A549 treated with Mapracorat at 1 μM for 4 hours (cell line): Measurements from ENCODE around the gene ENPEP. TPM values are rescaled to one million over a fixed set of nuclear protein-coding genes. Genes with fewer than 3 reads are reported as not detected.

Experiments used
- total RNA-seq: library from RNA; stranded (reverse); fragments of 200-300 nt; extraction: Qiagen RNA extraction; gene quantifications from 5 replicates; pipeline ENCODE4 v1.2.3, GENCODE V29; 2022

The ENPEP gene, protein sequence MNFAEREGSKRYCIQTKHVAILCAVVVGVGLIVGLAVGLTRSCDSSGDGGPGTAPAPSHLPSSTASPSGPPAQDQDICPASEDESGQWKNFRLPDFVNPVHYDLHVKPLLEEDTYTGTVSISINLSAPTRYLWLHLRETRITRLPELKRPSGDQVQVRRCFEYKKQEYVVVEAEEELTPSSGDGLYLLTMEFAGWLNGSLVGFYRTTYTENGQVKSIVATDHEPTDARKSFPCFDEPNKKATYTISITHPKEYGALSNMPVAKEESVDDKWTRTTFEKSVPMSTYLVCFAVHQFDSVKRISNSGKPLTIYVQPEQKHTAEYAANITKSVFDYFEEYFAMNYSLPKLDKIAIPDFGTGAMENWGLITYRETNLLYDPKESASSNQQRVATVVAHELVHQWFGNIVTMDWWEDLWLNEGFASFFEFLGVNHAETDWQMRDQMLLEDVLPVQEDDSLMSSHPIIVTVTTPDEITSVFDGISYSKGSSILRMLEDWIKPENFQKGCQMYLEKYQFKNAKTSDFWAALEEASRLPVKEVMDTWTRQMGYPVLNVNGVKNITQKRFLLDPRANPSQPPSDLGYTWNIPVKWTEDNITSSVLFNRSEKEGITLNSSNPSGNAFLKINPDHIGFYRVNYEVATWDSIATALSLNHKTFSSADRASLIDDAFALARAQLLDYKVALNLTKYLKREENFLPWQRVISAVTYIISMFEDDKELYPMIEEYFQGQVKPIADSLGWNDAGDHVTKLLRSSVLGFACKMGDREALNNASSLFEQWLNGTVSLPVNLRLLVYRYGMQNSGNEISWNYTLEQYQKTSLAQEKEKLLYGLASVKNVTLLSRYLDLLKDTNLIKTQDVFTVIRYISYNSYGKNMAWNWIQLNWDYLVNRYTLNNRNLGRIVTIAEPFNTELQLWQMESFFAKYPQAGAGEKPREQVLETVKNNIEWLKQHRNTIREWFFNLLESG
- 0.02 TPM in 1 of 5 replicates, not detected in the others for total RNA-seq

DNA sequence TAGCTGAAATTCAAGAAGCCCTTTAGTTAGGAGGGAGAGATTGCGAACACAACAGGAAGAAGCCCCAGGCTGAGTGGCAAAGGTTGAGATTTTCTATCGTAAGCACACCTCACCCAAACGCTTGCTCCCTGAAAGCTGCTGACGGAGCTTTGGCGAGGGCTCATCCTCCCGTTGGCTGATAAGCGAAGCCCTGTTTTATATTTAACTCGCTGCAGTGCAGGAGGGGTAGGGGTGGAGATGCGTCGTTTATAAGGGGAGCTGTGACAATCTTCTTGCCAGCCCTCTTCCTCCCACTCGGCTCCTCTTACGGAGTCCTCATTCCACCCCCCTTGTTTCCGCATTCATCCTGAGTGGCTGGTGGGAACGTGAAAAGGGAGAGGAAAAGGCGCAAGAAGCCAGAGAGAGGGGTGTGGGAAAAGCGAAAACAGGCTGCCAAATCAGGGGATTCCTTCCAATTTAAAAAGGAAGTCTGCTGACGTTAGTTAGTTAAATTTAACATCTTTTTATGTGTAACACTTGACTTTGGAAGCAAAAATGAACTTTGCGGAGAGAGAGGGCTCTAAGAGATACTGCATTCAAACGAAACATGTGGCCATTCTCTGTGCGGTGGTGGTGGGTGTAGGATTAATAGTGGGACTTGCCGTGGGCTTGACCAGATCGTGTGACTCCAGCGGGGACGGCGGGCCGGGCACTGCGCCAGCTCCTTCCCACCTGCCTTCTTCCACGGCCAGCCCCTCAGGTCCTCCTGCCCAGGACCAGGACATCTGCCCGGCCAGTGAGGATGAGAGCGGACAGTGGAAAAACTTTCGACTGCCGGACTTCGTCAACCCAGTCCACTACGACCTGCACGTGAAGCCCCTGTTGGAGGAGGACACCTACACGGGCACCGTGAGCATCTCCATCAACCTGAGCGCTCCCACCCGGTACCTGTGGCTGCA is at the start of gene ENPEP:
TSS of gene ENPEP (plus strand) at position 275 of the 938 bp plus-strand sequence. CDS start at position 535, 260 bp downstream.

Other genes with a start within 250 kb of the ENPEP start
- 0.80 to 1.0 TPM (median 0.93 TPM) in 5 replicates for gene PITX2, start 146.9 kb downstream of the ENPEP start, total RNA-seq